GM21576 (cell line): ENCODE results near the gene CLNS1A.
"Not testable (repeated sequence)": the region's sequence is repeated elsewhere in the genome, so short reads cannot be mapped to it uniquely, and the experiment has no call there.

Experiments used
- ATAC-seq: cut with Tn5 transposase; IDR thresholded peaks from one replicate; pipeline ENCODE4 v1.9.1; 2021; ENCODE audit warnings: mild to moderate bottlenecking, moderate library complexity; ENCODE audit not compliant: unreplicated experiment

The CLNS1A gene, protein sequence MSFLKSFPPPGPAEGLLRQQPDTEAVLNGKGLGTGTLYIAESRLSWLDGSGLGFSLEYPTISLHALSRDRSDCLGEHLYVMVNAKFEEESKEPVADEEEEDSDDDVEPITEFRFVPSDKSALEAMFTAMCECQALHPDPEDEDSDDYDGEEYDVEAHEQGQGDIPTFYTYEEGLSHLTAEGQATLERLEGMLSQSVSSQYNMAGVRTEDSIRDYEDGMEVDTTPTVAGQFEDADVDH

DNA sequence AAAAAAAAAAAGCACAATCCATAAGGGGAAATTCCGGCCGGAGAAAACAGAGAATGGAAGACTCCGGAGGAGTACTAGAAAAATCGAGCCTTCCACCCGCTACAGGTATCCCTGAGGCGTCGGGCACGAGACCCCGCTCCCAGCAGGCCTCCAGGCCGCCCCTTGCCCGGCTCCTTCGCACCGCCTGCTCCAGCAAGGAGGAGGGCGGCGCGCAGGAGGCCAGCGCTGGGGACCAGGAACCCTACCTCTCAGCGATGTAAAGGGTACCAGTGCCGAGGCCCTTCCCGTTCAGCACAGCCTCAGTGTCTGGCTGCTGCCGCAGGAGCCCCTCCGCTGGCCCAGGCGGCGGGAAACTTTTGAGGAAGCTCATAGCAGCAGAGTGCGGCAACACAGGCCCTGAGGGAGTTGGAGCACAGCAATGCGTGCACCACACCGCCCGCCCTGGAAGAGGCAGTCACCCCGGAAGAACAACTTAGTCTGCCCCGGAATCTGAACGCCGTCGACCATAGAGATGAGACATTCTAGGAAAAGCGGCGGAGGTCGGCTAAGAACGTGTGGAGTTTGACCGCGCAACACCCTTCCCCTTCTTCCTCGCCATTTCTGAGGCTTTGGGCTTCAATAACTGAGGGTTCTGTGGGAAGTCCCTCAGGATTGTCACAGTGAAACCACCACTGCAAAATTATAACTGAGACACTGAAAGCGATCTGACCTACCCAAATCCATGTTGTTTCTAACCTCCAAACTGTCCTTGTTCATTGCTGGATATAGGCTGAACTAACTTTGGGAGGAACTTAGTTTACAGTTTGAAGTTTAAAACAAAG, at the start of gene CLNS1A:
Gene CLNS1A (minus strand): TSS at position 450 of the 821 bp plus-strand sequence. CDS start 80 bp downstream, at position 370.
- peak; percentile 96 for ATAC-seq

DNA sequence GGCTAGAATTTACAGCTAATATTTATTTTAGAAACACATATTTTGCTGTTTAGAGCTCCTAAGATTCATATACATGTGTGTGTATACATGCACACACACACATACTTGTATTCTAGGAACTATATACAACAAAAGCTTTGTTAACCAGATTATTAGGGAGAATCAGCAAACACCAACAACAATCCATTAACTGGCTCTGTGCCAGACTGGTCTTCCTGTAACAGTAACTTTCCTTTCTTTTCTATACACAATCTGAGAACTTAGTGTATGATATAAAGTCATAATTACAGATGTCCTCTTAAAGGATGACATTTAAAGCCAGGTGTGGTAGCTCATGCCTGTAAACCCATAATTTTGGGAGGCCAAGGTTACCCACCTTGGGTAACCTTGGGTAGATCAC, 49.5 kb upstream of the CLNS1A start:
- ATAC-seq, result no peak

DNA sequence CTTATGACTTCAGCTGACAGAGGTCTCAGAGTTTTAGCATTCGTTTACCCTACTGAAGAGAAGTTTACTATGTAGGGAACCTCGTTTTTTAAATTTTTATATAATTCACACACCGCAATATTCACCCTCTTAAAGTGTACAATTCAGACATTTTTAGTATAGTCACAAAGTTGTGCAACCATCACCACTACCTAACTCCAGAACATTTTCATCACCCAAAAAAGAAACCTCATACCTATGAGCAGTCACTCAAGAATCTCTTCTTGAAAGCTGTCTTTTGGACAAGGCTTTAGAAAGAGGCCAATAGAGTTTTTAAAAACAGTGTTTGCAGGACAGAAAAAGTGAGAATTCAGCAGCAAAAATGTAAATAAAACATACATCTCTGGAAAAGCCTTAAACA, 39.5 kb upstream of the CLNS1A start:
- no peak for ATAC-seq

DNA sequence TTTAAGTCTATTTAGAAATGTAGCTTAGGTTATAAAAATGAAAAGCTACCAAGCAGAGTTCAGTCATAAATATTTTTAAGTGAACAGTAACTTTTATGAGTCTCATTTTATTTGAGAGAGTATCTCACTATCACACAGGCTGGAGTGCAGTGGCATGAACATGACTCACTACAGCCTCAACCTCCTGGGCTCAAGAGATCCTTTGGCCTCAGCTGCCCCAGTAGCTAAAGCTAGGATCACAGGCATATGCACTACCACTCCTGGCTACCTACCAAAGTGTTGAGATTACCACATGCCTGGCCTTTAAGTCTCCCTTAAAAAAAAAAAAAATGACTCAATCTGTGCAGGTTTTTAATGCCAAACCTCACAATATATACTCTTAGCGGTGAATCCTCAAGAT, 34.7 kb upstream of the CLNS1A start:
- no peak for ATAC-seq

DNA sequence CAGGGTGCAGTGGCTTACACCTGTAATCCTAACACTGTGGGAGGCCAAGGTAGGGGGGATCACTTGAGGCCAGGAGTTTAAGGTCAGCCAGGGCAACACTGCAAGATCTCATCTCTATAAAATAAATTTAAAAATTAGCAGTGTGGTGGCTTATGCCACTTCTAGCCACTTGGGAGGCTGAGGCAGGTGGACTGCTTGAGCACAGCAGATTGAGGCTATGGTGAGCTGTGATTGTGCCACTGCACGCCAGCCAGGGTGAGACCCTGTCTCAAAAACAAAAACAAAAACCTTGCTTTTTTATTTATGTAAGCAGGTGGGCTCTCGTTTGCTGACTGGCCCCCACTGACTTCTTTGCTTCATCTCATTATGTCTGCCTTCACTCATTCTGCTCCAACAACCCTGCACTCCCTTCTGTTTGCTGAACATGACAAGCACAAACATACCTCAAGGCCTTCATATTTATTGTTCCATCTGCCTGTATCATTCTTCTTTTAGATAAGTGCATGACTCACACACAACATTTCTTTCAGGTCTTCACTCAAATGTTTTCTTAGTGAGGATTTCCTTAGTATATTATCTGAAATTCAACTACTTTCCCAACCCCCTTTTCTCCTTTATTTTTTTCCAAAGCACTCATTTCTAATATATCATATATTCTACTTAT, 32.4 kb upstream of the CLNS1A start:
- ATAC-seq, result no peak

DNA sequence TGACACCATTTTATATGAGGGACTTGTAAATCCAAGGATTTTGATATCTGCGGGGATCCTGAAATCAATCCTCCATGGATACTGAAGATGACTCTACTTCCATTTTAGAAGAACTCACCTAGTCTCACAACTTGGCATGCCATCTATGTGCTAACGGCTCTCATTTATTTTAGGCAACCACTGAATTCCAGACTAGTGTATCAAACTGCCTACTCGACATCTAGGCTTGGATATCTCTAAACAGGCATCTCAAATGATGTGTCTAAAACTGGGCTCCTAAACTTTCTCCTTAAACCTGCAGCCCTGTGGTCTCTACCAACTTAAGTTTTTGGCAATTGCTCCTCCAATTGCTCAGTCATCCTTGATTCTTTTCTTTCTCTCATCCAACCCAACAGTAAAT, 31.2 kb upstream of the CLNS1A start:
- ATAC-seq, result no peak

DNA sequence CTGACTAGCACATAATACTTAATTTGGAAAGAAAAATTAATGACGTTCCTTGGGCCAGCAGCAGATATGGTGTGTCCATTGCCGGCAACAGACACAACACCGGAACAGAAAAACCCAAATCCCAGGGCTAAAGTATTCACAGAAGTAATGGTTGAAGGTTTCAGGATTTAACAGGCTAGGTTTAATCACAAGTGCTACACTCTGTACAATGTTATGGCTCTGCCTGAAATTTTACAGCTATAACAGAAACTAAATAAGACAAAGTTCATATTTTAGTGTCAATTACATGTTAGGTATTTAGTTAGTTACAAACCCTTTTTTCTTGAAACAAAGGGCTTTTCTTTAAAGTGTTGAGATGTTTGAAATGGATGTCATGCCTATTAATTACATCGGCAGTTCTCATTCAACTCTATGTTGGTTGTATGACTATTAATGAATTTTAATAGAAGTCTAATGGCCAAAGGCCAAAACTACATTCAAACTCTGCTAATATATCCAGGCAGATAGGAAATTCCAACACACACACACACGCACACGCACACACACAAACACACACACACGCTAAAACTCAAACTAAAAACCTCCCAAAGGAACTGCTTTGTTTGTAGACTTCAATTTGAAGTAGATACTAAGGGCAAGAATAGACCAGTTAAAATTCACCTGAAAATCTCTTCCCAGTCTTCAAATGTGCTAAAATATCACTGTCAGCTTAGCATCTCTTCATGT, 27.8 kb upstream of the CLNS1A start:
- no peak for ATAC-seq

DNA sequence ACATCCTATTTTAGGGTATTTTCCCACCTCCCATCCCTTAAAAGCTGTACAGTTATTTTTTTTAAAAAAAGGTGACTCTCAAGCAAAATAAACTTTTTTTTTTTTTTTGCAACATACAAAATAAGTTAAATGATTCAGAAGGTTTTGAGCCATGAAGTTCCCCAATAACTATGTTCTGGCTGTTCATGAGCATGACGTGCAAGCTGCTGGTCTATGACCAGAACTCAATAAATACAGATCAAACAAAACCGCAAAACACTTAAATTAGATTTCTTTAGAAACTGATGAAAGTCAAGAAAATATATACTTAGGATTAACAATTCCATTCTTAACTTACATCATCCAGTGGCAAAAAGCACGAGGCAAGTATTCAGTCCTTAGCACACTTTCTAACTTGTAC, 24.1 kb upstream of the CLNS1A start:
- ATAC-seq, result no peak

DNA sequence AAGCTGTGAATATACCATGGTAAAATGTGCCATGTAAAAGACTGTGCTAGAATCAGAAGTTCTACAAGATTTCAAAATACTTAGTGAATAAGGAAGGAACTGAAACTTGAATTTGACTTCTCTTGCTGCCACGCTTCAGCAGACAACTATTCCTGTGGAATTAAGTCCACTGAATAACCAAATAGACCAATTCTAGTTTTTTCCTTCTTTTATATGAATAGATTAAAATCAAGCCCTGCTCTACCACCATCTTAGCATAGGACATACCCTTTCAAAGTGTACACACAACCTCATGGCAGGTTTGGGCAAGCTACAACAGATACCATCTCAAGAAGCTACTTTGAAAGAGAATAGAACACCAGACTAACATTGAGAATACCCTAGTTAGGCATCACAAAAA, 23.4 kb upstream of the CLNS1A start:
- ATAC-seq, result no peak

DNA sequence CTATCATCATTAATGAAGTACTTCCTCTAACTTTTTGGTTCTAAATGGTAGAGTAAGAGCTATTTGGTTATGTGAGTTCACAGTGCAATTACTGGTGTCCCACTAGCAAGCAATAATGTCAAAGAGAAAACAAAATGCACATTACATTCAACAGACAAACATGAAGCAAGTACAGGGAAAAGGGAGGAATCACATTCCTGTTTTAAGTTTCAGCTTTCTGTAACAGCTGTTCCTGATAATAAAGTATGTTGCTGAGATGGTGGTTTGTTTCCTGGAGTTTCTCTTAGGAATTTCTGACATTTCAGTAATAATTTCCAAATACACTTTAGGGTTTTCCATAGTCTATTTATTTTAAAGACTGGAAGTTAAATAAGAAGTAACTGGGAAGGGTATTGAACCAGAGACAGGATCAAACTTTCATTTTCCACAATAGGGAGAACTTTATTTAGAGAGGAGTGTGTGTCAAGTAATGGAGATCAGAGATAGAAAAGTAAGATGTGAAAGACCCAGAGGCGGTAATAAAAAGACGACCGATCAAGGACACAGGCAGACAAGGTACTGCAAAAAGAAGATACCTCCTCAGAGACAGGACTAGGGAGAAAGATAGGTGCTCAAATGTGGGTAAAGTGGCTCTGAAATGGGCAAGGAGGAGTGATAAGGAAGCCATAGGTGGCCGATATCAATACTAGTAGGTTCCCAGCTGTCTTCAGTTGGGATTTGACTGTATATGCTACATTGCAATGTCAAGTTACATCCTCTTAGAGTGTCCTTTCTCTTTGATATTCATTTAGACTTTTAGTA, 20.8 kb upstream of the CLNS1A start:
- ATAC-seq, result no peak

DNA sequence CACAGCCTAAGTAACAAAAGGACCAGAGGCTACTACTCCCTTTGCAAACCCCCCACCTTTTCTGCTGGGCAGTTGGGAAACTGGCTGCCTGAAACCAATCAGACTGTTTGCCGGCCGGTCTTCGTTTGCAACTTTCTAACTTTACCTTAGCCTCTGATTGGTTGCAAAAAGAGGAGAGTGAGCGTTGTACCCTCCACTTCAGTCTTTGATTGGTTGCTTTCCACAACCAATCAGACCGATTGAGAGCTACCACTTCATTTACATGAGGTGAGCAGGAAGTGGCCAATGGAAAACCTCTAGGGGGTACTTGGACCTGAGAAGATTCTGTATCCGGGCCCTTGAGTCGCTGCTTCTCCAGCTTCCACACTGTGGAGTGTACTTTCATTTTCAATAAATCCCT, 18.8 kb upstream of the CLNS1A start:
- no peak for ATAC-seq

DNA sequence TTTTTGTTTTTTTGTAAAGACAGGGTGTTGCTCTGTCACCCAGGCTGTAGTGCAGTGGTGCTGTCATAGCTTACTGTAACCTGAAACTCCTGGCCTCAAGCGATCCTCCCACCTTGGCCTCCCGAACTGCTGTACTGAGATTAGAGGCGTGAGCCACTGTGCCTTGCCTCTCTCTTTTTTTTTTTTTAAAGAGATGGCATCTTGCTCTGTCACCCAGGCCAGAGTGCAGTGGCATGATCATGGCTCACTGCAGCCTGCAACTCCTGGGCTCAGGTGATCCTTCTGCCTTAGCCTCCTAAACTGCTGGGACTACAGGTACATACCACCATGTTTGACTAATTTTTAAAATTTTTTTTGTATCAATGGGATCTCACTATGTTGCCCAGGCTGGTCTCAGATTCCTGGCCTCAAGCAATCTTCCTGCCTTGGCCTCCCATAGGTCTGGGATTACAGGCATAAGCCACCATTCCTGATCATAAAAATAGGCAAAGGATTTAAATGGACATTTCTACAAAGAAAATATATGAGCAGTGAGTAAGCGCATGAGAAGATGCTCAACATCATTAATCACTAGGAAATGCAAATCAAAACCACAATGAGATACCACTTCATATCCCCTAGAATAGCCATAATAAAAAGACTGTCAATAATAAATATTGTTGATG, 17.3 kb upstream of the CLNS1A start:
- ATAC-seq, result no peak

DNA sequence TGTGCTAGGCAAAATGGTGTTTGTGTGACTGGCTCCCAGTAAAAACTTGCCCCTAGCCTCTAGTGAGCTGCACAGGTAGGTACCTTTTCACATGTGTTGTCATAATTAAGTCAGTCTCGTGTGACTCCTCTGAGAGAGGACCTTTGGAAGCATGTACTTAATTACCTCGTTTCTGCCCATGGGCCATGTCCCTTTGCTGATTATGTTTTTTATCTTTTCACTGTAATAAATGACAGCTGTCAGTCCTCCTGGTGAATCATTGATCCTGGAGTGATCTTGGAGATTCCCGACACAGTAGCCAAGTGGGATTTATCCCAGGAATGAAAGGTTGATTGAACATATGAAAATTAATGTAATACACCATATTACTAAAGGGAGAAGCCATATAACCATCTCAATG, 12.5 kb upstream of the CLNS1A start:
- ATAC-seq, result no peak

DNA sequence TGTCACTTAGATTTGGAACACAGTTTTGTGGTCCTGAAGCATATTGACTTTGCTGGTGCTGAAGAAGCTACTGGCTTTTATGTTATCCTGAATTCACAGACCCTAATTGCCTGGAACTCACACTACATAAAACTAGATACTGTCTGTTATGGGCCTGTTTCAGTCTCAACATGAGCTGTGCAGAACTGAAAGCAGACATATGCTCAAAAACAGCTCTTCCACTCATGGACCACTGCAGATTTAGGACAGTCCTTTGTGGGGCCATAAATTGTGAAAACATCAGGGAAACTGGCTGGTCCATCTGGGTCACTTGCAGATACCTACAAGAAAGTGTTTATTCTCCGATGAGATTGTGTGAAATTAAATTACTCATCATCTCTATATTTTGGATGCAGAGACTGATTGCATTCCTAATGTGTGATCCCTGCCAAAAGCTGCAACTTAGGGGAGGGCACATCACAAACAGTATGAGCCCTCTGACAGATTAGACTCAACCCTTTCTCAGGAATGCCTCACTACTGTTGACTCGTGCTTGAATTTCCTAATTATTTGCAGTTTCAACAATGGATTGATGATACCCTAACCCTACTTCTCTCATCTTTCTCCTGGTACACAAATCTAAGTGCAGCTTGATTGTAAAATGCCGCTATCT, 10.2 kb upstream of the CLNS1A start:
- no peak for ATAC-seq

DNA sequence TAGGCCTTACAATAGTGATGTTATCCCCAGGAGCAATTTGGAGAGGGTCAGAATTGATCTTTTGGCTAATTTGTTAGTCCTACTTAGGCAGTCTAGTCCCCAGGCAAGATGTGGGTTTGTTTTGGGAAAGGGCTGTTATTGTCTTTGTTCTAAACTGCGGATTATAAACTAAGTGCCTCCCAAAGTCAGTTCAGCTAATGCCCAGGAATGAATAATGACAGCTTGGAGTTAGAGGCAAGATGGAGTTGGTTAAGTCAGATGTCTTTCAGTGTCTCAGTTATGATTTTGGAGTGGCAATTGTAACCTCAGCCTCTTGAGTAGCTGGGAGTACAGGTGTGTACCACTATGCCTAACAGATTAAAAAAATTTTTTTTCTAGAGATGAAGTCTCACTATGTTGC, 7.3 kb upstream of the CLNS1A start:
- ATAC-seq, result no peak

DNA sequence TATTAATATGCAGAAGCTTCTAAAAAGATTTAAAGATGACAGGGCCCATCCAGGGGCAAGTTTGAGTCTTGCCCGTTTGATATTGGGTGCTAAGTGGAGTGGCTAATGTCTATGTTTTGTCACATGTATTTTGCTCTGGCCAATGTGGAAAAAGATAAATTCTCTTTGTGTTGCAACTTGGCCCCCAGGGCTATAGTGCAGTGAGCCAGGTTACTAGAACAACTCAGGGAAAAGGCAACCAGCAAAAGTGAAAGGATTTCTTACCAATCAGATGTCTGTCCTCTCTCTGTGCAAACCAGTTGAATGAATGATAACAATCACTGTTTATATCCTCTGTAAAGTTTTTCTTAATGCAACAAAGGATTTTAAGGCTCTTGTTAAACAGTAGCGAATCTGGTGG, 4.6 kb upstream of the CLNS1A start:
- no peak for ATAC-seq

DNA sequence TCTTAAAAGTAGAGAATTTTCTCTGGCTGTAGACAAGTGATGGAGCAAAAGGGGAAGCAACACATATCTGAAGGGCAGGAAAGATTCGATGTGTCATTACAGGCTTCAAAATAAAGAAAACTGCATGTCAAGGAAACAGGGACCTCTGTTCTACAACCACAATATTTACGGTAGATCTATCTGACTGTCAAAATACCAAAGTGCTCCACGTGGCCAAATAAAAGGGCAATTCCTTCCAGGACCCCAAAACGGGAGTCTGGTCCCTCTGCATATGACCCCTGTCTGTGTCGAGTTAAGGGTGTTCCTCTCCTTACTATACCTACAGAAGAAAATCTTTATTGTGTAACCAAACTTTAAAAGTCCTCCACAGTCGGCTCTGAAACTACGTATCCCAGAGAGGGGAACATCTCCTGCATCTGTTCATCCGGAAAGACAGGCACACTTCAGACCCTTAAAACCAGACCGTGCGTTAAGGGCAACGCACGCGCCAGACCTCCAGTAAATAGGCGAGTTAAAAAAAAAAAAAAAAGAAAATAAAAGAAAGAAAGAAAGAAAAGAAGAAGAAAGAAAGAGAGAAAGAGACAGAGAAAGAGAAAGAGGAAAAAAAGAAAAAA, 756 bp downstream of the CLNS1A start:
- no peak for ATAC-seq

DNA sequence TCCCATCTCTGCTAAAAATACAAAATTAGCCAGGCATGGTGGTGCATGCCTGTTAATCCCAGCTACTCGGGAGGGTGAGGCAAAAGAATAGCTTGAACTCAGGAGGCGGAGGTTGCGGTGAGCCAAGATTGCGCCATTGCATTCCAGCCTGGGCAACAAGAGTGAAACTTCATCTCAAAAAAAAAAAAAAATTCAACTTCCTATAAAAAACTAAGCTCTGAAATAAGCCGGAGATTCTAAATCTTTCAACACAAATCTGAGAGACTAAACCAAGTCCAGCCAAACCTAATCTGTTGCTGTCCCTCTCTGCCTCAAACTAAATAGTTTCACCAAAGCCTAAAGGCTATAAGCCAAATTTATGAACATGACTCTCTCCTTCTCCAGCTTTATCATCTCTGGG, 3.7 kb downstream of the CLNS1A start:
- ATAC-seq, result not testable (repeated sequence)

DNA sequence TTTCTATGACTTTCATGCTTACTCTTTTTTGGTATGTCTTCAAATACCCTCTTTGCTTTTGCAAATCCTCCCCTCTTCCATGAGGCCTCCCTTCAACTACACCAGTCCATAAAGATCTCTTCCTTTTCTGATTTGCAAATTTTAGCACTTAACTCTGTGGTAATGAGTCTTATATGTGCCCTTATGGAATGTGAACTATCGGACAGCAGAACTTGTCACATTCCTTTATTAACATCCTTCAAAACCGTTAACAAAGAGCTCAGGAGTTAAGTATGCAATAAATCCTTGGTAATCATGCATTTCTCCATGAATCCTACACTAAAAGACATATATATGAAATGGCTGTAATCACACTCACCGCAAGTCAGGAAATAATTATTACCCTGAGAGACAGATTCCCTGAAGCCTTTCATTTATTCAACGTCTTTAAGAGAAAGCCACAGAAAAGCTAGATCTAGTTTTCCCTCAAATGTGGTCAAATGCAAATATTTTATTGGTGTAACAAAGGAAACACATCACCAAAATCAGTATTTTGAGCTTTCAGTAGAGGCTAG, 7.4 kb downstream of the CLNS1A start:
- no peak for ATAC-seq
